HG02678 (cell line): ENCODE data around the gene NGEF.
"Not testable (repeated sequence)": the region's sequence is repeated elsewhere in the genome, so short reads cannot be mapped to it uniquely, and the experiment has no call there.

Experiments
- ATAC-seq: cut with Tn5 transposase; IDR thresholded peaks from one replicate; pipeline ENCODE4 v1.9.1; 2021; ENCODE audit warnings: mild to moderate bottlenecking, moderate library complexity; ENCODE audit not compliant: unreplicated experiment

NGEF gene

GRCh38 chr2:232857158-232857563, 155.9 kb downstream of the NGEF start:
- no peak for ATAC-seq

GRCh38 chr2:232854082-232854481, 159.0 kb downstream of the NGEF start:
- no peak for ATAC-seq

GRCh38 chr2:232852676-232853075, 160.4 kb downstream of the NGEF start:
- ATAC-seq: no peak

- ATAC-seq: not testable (repeated sequence)
These were observed 161.0 kb downstream of the NGEF start for GRCh38 chr2:232852081-232852480.

- no peak for ATAC-seq
These were observed 163.0 kb downstream of the NGEF start for GRCh38 chr2:232850039-232850438.

- no peak for ATAC-seq
These were observed 167.0 kb downstream of the NGEF start for GRCh38 chr2:232846055-232846454.

- no peak for ATAC-seq
These were observed 169.2 kb downstream of the NGEF start for GRCh38 chr2:232843834-232844233.

- no peak for ATAC-seq
These were observed 170.4 kb downstream of the NGEF start for GRCh38 chr2:232842689-232843088.

- ATAC-seq: no peak
These were observed 173.5 kb downstream of the NGEF start for GRCh38 chr2:232839411-232840079.

GRCh38 chr2:232838406-232838874, 174.6 kb downstream of the NGEF start:
- peak; percentile 72 for ATAC-seq

- ATAC-seq: no peak
These were observed 176.1 kb downstream of the NGEF start for GRCh38 chr2:232836934-232837333.

GRCh38 chr2:232835687-232836208, 177.3 kb downstream of the NGEF start:
- ATAC-seq: no peak

- ATAC-seq: no peak
These were observed 179.2 kb downstream of the NGEF start for GRCh38 chr2:232833830-232834229.

- no peak for ATAC-seq
These were observed 181.6 kb downstream of the NGEF start for GRCh38 chr2:232831496-232831895.

- ATAC-seq: no peak
These were observed 183.1 kb downstream of the NGEF start for GRCh38 chr2:232829988-232830387.
